ENCODE data around the gene FYCO1.

GRCh38 chr3:45939341-45939771 is 56.3 kb downstream of the FYCO1 start:
- TF ChIP-seq CTCF (conservative IDR thresholded peaks at IDR 0.05): no peak
- no peak for TF ChIP-seq EZH2 (IDR thresholded peaks at IDR 0.05; ENCODE audit: low read depth)
